OCI-LY7 (cell line): ENCODE data around the gene GNAS-AS1. TPM values are rescaled to one million over a fixed set of nuclear protein-coding genes. Genes with fewer than 3 reads are reported as not detected.

ENCODE experiments used
- BruUV-seq: library from RNA; stranded (reverse); fragments of 400-500 nt; replicated peaks from 2 replicates; lab custom pipeline; 2021; lab: Mats Ljungman, UMichigan
- CTCF ChIA-PET: fragments of 300-600 bp; sonication (Branson Sonifier 250); formaldehyde crosslinking; loops from one replicate; lab custom pipeline; 2022; ENCODE audit warnings: antibody characterized with exemption; ENCODE audit not compliant: unreplicated experiment; lab: Charles Lee
- POLR2A ChIA-PET: fragments of 300-600 bp; sonication (Branson Sonifier 250); formaldehyde crosslinking; loops from one replicate; lab custom pipeline; 2022; ENCODE audit warnings: antibody characterized with exemption; lab: Charles Lee
- DNase-seq: peaks from one replicate; pipeline ENCODE4 v3.0.0-alpha.2; 2015; ENCODE audit warnings: low spot score
- H2AFZ ChIP-seq: fragments of 200-600 bp; sonication (generic), shearing (Covaris generic); 2 replicates; pipeline ENCODE4 v1.6.1; 2014; ENCODE audit warnings: mild to moderate bottlenecking, antibody characterized with exemption, low read length, moderate library complexity
- H3K27ac ChIP-seq: fragments of 200-600 bp; sonication (generic); 2 replicates; pipeline ENCODE4 v1.5.1; 2014; ENCODE audit warnings: mixed run types, low read depth, mild to moderate bottlenecking, moderate library complexity, low read length, inconsistent platforms; ENCODE audit not compliant: poor library complexity, severe bottlenecking
- H3K36me3 ChIP-seq: fragments of 200-600 bp; sonication (generic); 2 replicates; pipeline ENCODE4 v1.6.1; 2014; ENCODE audit warnings: mild to moderate bottlenecking, antibody characterized with exemption, low read length, moderate library complexity, mixed read lengths; ENCODE audit not compliant: insufficient read depth
- H3K4me1 ChIP-seq: fragments of 200-600 bp; sonication (generic); 2 replicates; pipeline ENCODE4 v1.5.1; 2014; ENCODE audit warnings: mild to moderate bottlenecking, low read length; ENCODE audit not compliant: insufficient read depth, poor library complexity, severe bottlenecking
- H3K4me2 ChIP-seq: fragments of 200-600 bp; sonication (generic); 2 replicates; pipeline ENCODE4 v1.6.1; 2014; ENCODE audit warnings: mild to moderate bottlenecking, low read length
- H3K4me3 ChIP-seq: fragments of 200-600 bp; sonication (generic); 2 replicates; pipeline ENCODE4 v1.5.1; 2014; ENCODE audit warnings: mild to moderate bottlenecking, low read depth, low read length; ENCODE audit not compliant: poor library complexity, severe bottlenecking
- H3K79me2 ChIP-seq: fragments of 200-600 bp; sonication (generic); 2 replicates; pipeline ENCODE4 v1.6.1; 2016; ENCODE audit warnings: low read depth, mild to moderate bottlenecking, low read length, moderate library complexity, mixed read lengths; ENCODE audit not compliant: insufficient read depth
- H3K9me2 ChIP-seq: fragments of 200-600 bp; sonication (generic); 2 replicates; pipeline ENCODE4 v1.6.1; 2016; ENCODE audit warnings: mild to moderate bottlenecking, low read length, mixed read lengths; ENCODE audit not compliant: insufficient read depth
- H3K9me3 ChIP-seq: fragments of 200-600 bp; sonication (generic); 2 replicates; pipeline ENCODE4 v1.6.1; 2014; ENCODE audit warnings: mild to moderate bottlenecking, mixed run types, low read length, mixed read lengths
- H4K20me1 ChIP-seq: fragments of 200-600 bp; sonication (generic); 2 replicates; pipeline ENCODE4 v1.6.1; 2014; ENCODE audit warnings: mild to moderate bottlenecking, antibody characterized with exemption, low read length, moderate library complexity, mixed read lengths; ENCODE audit not compliant: insufficient read depth
- EZH2phosphoT487 ChIP-seq: fragments of 200-600 bp; sonication (generic); IDR thresholded peaks from 2 replicates; pipeline ENCODE4 v1.6.1; 2018; ENCODE audit warnings: low read depth, borderline replicate concordance, mild to moderate bottlenecking, mixed run types, antibody characterized with exemption, low read length, moderate library complexity, mixed read lengths
- intact Hi-C: fragments of 100-400 bp; cut with micrococcal nuclease; formaldehyde crosslinking; loops from one replicate; pipeline ENCODE4 v1.10.0; 2022; ENCODE audit not compliant: unreplicated experiment
- total RNA-seq, 2 experiments: library from RNA; depleted of rRNA in 1 of 2; stranded (reverse); fragments of >200 nt in 1 of 2; shearing (Covaris generic) in 1 of 2; gene quantifications; 2 replicates each; pipeline ENCODE4 v1.2.3, GENCODE V29; 2014 to 2022
- TF ChIP-seq, protein P1 (sequence below): fragments of 200-600 bp; sonication (generic); conservative IDR thresholded peaks from 2 replicates; pipeline ENCODE4 v1.5.1; 2014; ENCODE audit warnings: mild to moderate bottlenecking, antibody characterized with exemption, low read length, moderate library complexity, mixed read lengths

The GNAS-AS1 gene
- total RNA-seq, 2 experiments from 2014 or later: 6.5 to 11.6 TPM

DNA sequence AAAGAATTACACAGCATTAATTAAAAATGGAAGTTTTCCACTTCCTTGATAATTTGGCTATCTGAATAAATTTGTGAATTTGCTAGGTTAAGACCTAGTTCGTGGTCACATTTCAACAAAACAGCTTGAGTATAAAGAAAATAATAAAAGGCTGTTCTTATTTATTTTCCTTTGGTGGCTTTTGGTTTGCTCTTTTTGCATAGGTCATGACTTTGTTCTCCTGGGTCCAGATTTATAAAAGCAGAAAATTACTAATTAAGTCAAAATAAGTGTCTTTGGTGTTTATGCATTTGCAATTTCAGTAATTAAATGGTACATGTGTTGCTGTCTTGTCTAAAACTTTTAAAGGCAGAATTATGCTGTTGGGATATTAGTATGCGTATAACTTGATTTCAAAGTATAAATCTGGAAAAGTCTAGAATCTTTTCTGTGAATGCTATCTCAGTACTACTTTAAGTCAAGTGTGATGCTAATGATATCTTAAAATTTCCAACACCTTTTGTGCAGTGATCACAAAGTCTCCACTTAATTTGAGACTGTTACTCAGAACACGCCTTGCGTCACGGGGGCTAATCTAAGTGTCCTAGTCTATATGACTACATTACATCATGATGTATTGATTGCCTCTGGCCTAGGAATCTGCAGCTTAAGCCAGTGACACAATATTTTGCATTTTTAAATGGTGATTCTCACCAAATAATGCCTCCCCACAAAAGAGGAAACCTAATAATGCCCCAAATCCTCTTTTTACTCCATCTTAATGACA is 42.8 kb upstream of the GNAS-AS1 start:
- peaks cover 53% of the 10 kb centered on the region for H3K36me3 ChIP-seq
- no peak for DNase-seq
- TF ChIP-seq, protein P1, sequence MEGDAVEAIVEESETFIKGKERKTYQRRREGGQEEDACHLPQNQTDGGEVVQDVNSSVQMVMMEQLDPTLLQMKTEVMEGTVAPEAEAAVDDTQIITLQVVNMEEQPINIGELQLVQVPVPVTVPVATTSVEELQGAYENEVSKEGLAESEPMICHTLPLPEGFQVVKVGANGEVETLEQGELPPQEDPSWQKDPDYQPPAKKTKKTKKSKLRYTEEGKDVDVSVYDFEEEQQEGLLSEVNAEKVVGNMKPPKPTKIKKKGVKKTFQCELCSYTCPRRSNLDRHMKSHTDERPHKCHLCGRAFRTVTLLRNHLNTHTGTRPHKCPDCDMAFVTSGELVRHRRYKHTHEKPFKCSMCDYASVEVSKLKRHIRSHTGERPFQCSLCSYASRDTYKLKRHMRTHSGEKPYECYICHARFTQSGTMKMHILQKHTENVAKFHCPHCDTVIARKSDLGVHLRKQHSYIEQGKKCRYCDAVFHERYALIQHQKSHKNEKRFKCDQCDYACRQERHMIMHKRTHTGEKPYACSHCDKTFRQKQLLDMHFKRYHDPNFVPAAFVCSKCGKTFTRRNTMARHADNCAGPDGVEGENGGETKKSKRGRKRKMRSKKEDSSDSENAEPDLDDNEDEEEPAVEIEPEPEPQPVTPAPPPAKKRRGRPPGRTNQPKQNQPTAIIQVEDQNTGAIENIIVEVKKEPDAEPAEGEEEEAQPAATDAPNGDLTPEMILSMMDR: no peak
- TF ChIP-seq EZH2phosphoT487: no peak
- no peaks in the 10 kb centered on the region for H3K9me3 ChIP-seq
- H3K9me2 ChIP-seq: no peaks in the 10 kb centered on the region
- TSS peak; percentile 36 for BruUV-seq
- peak overlapping the region; percentile 90 for H3K4me3 ChIP-seq
- CTCF ChIA-PET: no interaction called here
- peaks cover 36% of the 10 kb centered on the region for H4K20me1 ChIP-seq
- peaks cover 34% of the 10 kb centered on the region for H3K4me1 ChIP-seq
- intact Hi-C loops: loop anchor here (2.0 to 5.0 kb wide), 4 partner anchors 89 to 274 kb away; partner anchors contain the start of genes ATP5F1E, NELFCD and PRELID3B
- H3K4me2 ChIP-seq: peak overlapping the region; percentile 95
- POLR2A ChIA-PET: interaction anchor here (1.2 kb wide), 1 partner anchor 150 kb away, joined by 3 read pairs; no protein-coding TSS in a partner anchor
- peaks cover 76% of the 10 kb centered on the region for H3K79me2 ChIP-seq
- no peak overlapping the region for H2AFZ ChIP-seq
- H3K27ac ChIP-seq: peak overlapping the region; percentile 91

DNA sequence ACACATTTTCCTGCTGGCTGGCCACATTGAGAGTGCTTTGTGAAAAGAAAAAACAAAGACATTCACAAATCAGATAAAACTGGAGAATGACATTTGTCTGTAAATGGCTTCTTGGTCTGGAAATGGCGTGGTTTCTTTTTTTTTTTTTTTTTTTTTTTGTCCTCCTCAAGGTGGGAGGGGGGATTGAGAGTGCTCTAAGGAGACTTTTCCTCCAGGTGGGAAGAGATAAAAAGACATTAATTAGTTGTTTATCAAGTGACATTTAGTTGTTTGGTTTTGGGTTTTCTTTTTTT is 42.2 kb upstream of the GNAS-AS1 start:
- intact Hi-C loops: loop anchor here (1.0 to 5.0 kb wide), 6 partner anchors 14 to 274 kb away; partner anchors contain the start of genes ATP5F1E, NELFCD and PRELID3B
- ChIA-PET POLR2A (no interaction called here), CTCF (no interaction called here)
- H3K4me3 ChIP-seq: peak overlapping the region; percentile 90
- H3K4me1 ChIP-seq: peaks cover 38% of the 10 kb centered on the region
- no peak overlapping the region for H2AFZ ChIP-seq
- no peaks in the 10 kb centered on the region for H3K9me2 ChIP-seq
- H3K9me3 ChIP-seq: no peaks in the 10 kb centered on the region
- no peak for TF ChIP-seq EZH2phosphoT487
- TF ChIP-seq, protein P1: no peak
- H3K4me2 ChIP-seq: peak overlapping the region; percentile 95
- H3K36me3 ChIP-seq: peaks cover 47% of the 10 kb centered on the region
- DNase-seq: peak; percentile 44
- H3K27ac ChIP-seq: peak overlapping the region; percentile 91
- peaks cover 74% of the 10 kb centered on the region for H3K79me2 ChIP-seq
- BruUV-seq: no TSS peak
- peaks cover 36% of the 10 kb centered on the region for H4K20me1 ChIP-seq
